Kasumi-1 (cell line): ENCODE measurements around the gene SMURF1.

Experiments
- DNase-seq, 2 experiments: peaks; one replicate each; lab custom pipeline; 2025; lab: John Stamatoyannopoulos, UW

The SMURF1 gene

GRCh38 chr7:99141841-99142726, 1.8 kb downstream of the SMURF1 start:
- no peak for DNase-seq

GRCh38 chr7:99141334-99141733, 2.6 kb downstream of the SMURF1 start:
- no peak for DNase-seq

- no peak for DNase-seq
These were observed 3.1 kb downstream of the SMURF1 start for GRCh38 chr7:99140813-99141212.

- no peak for DNase-seq
These were observed 4.9 kb downstream of the SMURF1 start for GRCh38 chr7:99139036-99139435.

GRCh38 chr7:99137411-99138180, 6.3 kb downstream of the SMURF1 start:
- DNase-seq, result no peak

GRCh38 chr7:99135938-99136337, 8.0 kb downstream of the SMURF1 start:
- DNase-seq, result no peak

- DNase-seq, result no peak
These were observed 9.9 kb downstream of the SMURF1 start for GRCh38 chr7:99133766-99134564.

- no peak for DNase-seq
These were observed 11.2 kb downstream of the SMURF1 start for GRCh38 chr7:99132595-99133321.

- no peak for DNase-seq
These were observed 12.6 kb downstream of the SMURF1 start for GRCh38 chr7:99131290-99131689.

GRCh38 chr7:99129536-99129935, 14.4 kb downstream of the SMURF1 start:
- DNase-seq, result no peak

- no peak for DNase-seq
These were observed 14.9 kb downstream of the SMURF1 start for GRCh38 chr7:99129001-99129400.

- no peak for DNase-seq
These were observed 15.6 kb downstream of the SMURF1 start for GRCh38 chr7:99128076-99128950.

GRCh38 chr7:99127636-99128035, 16.3 kb downstream of the SMURF1 start:
- DNase-seq, result no peak

- no peak for DNase-seq
These were observed 16.9 kb downstream of the SMURF1 start for GRCh38 chr7:99126921-99127553.

GRCh38 chr7:99125505-99125865, 18.4 kb downstream of the SMURF1 start:
- no peak for DNase-seq

GRCh38 chr7:99124751-99125504, 19.0 kb downstream of the SMURF1 start:
- no peak for DNase-seq

- no peak for DNase-seq
These were observed 19.7 kb downstream of the SMURF1 start for GRCh38 chr7:99124236-99124635.

GRCh38 chr7:99123571-99124033, 20.3 kb downstream of the SMURF1 start:
- DNase-seq, result peak in 1 of 2 experiments; percentile 54

- no peak for DNase-seq
These were observed 21.1 kb downstream of the SMURF1 start for GRCh38 chr7:99122762-99123161.
